ENCODE data around the gene DNAJC12.

DNA sequence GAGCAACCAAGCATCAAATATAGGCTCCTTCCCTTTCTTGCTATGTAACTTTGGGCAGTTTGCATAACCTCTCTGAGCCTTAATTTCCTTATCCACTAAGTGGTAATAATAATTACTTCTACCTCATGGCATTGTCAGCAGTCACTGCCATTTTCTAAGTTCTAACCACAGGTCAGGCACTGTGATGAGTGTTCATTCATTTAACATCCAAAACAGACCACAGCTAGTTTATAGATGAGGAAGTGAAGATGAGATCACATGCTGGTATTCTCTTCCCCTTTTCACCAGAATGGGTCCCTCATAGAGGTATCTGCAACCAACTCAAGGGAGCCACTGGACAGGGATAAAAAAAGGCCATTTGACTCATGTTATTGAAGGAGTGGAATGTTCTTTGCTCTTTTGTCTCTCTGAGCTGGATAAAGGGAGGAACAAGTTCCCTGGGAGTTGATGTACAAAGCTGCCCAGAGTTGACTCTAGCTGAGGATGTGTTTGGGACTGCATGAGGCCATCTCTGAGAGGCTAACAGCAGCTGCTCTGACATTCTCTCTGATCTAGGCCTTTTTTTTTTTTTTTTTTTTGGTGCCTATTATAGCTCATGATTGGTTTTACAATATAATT lies 65.0 kb downstream of the DNAJC12 start:
- TF ChIP-seq CTCF (IDR thresholded peaks at IDR 0.05), result no peak
- TF ChIP-seq POLR2A (IDR thresholded peaks at IDR 0.05), result no peak

Measured in heart left ventricle (tissue), 13 donors.